GM12891 (cell line): ENCODE results near the gene EFCAB14.

Source experiments
- POLR2A ChIP-seq: IDR thresholded peaks from 2 replicates; pipeline ENCODE4 v1.6.1; 2011; ENCODE audit warnings: low read depth, low read length, control low read depth
- POLR2AphosphoS5 ChIP-seq: IDR thresholded peaks from 2 replicates; pipeline ENCODE4 v1.6.1; 2011; ENCODE audit warnings: low read depth, low read length, control low read depth
- POU2F2 ChIP-seq: IDR thresholded peaks from 2 replicates; pipeline ENCODE4 v1.6.1; 2011; ENCODE audit warnings: low read depth, mild to moderate bottlenecking, control low read depth, low read length, moderate library complexity
- TAF1 ChIP-seq: IDR thresholded peaks from 2 replicates; pipeline ENCODE4 v1.6.1; 2011; ENCODE audit warnings: low read depth, low read length, control low read depth

DNA sequence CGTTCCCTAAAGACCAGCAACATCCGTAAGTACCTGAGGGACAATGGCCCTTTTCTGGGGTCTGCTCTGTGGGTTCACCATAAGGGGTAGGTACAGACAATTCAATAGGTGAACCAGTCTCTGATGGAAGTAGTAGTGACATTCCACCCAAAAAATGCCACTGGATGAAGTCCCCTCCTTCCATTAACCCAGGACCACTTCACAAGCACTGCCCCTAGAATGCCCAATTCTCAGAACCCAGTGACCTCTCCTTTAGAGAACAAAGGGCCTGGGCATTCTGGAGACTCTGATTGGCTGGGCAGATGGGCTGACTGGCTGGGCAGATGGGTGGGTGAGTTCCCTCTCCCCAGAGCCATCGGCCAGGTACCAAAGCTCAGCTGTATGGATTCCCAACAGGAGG is 47.4 kb downstream of the EFCAB14 start, which contains the start of gene TEX38:
- TF ChIP-seq POLR2A: no peak
- no peak for TF ChIP-seq POLR2AphosphoS5
- no peak for TF ChIP-seq TAF1
- no peak for TF ChIP-seq POU2F2
